Vagina (tissue), 2 donors: ENCODE data around the gene TBC1D17. TPM values are rescaled to one million over a fixed set of nuclear protein-coding genes. Genes with fewer than 3 reads are reported as not detected.

Source experiments
- DNase-seq, 2 donors: peaks; one replicate each; pipeline ENCODE4 v3.0.0-alpha.2; 2017; ENCODE audit errors: extremely low spot score in 2 of 2
- H3K27ac ChIP-seq: fragments of 200-600 bp; sonication (generic); one replicate; pipeline ENCODE4 v1.5.1; 2019
- H3K27me3 ChIP-seq: fragments of 200-600 bp; sonication (generic); one replicate; pipeline ENCODE4 v1.5.1; 2019
- H3K36me3 ChIP-seq, 2 donors: fragments of 200-600 bp; sonication (generic); one replicate each; pipeline ENCODE4 v1.5.1; 2017 to 2019
- H3K4me1 ChIP-seq: fragments of 200-600 bp; sonication (generic); one replicate; pipeline ENCODE4 v1.5.1; 2019
- H3K4me3 ChIP-seq, 2 donors: fragments of 200-600 bp; sonication (generic); 1 replicate in 1 of 2; 2 replicates in 1 of 2; pipeline ENCODE4 v1.5.1; 2016 to 2019
- H3K9me3 ChIP-seq: fragments of 200-600 bp; sonication (generic); one replicate; pipeline ENCODE4 v1.5.1; 2019
- POLR2A ChIP-seq, 2 donors: fragments of 450-650 bp; IDR thresholded peaks; one replicate each; pipeline ENCODE4 v1.6.1; 2017; ENCODE audit warnings: antibody characterized with exemption in 2 of 2, mild to moderate bottlenecking in 2 of 2, moderate library complexity in 2 of 2
- POLR2AphosphoS5 ChIP-seq, 2 donors: sonication (generic); formaldehyde crosslinking; IDR thresholded peaks; one replicate each; pipeline ENCODE4 v1.9.0; 2017; ENCODE audit warnings: antibody characterized with exemption in 2 of 2, mild to moderate bottlenecking in 2 of 2, low read depth in 1 of 2; ENCODE audit not compliant: insufficient read depth in 1 of 2
- intact Hi-C: fragments of 100-400 bp; cut with DNase I; formaldehyde crosslinking; loops from one replicate; pipeline ENCODE4 v1.15.1; 2023
- total RNA-seq: library from RNA; depleted of rRNA; stranded (reverse); fragments of >200 nt; gene quantifications from one replicate; pipeline ENCODE4 v1.2.3, GENCODE V29; 2016
- TF ChIP-seq, protein P1 (sequence below), 3 experiments: fragments of 450-650 bp in 2 of 3; fragments of 200-600 bp in 1 of 3; sonication (generic) in 1 of 3; IDR thresholded peaks; one replicate each; pipeline ENCODE4 v1.5.1; 2017 to 2019; ENCODE audit warnings: antibody characterized with exemption in 3 of 3, mild to moderate bottlenecking in 2 of 3, moderate library complexity in 2 of 3

TBC1D17 gene
- total RNA-seq, 1 donor from 2014 or later, result 34.9 TPM

DNA sequence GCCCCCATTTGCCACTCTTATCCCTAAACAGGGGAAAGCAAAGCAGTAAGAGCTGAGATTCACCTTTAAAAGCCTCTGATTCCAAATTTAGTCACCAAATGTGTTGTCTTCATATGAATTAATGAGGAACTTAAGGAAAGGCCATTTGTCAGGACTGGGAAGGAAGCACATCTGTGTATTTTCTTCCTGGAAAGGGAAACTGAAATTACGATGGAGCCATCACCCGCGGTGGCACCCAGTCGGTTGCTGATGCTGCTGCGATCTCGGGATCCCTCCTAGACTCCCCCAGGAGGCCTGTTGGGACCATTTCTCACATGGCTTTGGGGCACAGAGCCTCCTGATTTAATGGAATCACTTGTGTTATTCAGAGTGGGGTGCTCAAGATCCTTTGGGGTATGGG is 26.6 kb downstream of the TBC1D17 start:
- Histone ChIP-seq H3K4me3 (no peak overlapping the region), H3K9me3 (no peaks in the 10 kb centered on the region), H3K27ac (no peak overlapping the region), H3K36me3 (peaks cover 0 to 14% of the 10 kb centered on the region in 2 donors), H3K27me3 (no peaks in the 10 kb centered on the region), H3K4me1 (no peaks in the 10 kb centered on the region)
- TF ChIP-seq POLR2AphosphoS5 (IDR thresholded peaks at IDR 0.05; ENCODE audit: insufficient read depth in 1 of 2, low read depth in 1 of 2) (no peak), POLR2A (IDR thresholded peaks at IDR 0.05) (no peak)
- TF ChIP-seq, protein P1, sequence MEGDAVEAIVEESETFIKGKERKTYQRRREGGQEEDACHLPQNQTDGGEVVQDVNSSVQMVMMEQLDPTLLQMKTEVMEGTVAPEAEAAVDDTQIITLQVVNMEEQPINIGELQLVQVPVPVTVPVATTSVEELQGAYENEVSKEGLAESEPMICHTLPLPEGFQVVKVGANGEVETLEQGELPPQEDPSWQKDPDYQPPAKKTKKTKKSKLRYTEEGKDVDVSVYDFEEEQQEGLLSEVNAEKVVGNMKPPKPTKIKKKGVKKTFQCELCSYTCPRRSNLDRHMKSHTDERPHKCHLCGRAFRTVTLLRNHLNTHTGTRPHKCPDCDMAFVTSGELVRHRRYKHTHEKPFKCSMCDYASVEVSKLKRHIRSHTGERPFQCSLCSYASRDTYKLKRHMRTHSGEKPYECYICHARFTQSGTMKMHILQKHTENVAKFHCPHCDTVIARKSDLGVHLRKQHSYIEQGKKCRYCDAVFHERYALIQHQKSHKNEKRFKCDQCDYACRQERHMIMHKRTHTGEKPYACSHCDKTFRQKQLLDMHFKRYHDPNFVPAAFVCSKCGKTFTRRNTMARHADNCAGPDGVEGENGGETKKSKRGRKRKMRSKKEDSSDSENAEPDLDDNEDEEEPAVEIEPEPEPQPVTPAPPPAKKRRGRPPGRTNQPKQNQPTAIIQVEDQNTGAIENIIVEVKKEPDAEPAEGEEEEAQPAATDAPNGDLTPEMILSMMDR (IDR thresholded peaks at IDR 0.05), result no peak
- intact Hi-C loops, result no loop called here
- no peak for DNase-seq

DNA sequence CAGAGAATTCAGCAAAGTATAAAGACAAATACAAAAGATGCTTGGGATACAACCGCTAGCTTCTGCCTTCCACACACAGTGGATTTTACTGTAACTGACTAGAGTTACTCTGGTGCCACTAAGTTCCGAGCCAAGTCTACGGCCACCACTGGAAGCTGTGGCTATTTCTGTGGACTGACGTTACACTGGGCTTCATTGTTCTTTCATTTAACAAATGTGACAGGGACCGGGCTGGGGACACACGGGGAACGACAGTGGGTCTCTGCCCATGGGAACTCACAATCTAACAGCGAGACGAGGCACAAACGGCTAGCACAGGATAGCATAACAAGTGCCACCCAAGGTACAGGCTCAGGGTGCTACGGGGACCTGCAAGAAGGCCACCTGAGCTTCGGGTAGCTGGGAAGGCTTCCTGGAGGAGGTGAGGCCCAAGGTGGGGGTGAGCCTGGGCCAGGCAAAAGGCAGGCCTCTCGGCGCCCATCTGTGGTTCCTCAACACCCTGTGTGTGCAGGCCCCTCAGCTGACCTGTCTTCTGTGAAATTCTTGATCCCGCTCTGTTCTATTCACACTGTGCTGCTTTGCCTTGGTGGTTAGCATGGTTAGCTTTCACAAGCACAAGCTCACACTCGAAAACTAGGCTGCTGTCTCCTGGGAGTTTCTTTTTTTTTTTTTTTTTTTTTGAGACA is 29.5 kb downstream of the TBC1D17 start:
- intact Hi-C loops, result no loop called here

DNA sequence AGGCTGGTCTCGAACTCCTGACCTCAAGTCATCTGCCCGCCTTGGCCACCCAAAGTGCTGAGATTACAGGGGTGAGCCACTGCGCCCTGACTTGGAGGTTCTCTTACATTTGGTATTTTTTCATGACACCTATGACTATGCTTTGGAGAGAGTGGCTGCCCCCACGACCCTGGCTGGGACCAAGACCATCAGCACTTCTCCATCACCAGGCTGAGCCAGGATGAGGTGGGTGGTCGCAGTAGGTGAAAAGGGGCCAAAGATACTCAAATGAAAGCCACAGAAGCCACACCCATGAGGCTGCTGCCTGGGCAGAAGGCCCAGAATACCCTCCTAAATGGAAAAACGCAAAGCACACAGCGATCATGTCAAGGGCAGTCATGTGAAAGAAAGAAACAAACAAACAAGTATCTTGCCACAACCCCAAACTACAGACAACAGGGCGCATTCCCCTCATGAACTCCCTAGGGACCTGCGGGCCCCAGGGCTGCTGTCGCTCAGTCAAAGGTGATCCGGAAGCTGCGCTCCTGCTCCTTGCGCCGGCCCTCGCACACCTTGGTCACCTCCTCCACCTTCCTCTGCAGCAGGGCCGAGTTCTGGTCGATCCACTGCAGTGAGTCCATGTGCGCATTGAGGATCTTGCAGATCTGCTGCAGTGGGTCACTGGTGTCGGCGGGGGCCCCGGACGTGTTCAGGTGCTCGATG is 30.4 kb downstream of the TBC1D17 start:
- Histone ChIP-seq H3K36me3 (peaks cover 0 to 18% of the 10 kb centered on the region in 2 donors), H3K27ac (no peak overlapping the region), H3K4me3 (no peak overlapping the region), H3K27me3 (no peaks in the 10 kb centered on the region), H3K9me3 (no peaks in the 10 kb centered on the region), H3K4me1 (no peaks in the 10 kb centered on the region)
- intact Hi-C loops, result no loop called here
- TF ChIP-seq, protein P1 (IDR thresholded peaks at IDR 0.05), result no peak
- TF ChIP-seq POLR2A (IDR thresholded peaks at IDR 0.05), result no peak
- no peak for TF ChIP-seq POLR2AphosphoS5 (IDR thresholded peaks at IDR 0.05; ENCODE audit: insufficient read depth in 1 of 2, low read depth in 1 of 2)
- DNase-seq, result no peak

More for the DNA sequence above, 29.5 kb downstream of the TBC1D17 start:
- Histone ChIP-seq H3K27me3 (no peaks in the 10 kb centered on the region), H3K4me1 (no peaks in the 10 kb centered on the region), H3K27ac (no peak overlapping the region), H3K9me3 (no peaks in the 10 kb centered on the region), H3K36me3 (peaks cover 0 to 18% of the 10 kb centered on the region in 2 donors), H3K4me3 (no peak overlapping the region)
- DNase-seq, result no peak
- TF ChIP-seq POLR2AphosphoS5 (IDR thresholded peaks at IDR 0.05; ENCODE audit: insufficient read depth in 1 of 2, low read depth in 1 of 2), result no peak
- TF ChIP-seq, protein P1 (IDR thresholded peaks at IDR 0.05), result no peak
- TF ChIP-seq POLR2A (IDR thresholded peaks at IDR 0.05), result no peak

DNA sequence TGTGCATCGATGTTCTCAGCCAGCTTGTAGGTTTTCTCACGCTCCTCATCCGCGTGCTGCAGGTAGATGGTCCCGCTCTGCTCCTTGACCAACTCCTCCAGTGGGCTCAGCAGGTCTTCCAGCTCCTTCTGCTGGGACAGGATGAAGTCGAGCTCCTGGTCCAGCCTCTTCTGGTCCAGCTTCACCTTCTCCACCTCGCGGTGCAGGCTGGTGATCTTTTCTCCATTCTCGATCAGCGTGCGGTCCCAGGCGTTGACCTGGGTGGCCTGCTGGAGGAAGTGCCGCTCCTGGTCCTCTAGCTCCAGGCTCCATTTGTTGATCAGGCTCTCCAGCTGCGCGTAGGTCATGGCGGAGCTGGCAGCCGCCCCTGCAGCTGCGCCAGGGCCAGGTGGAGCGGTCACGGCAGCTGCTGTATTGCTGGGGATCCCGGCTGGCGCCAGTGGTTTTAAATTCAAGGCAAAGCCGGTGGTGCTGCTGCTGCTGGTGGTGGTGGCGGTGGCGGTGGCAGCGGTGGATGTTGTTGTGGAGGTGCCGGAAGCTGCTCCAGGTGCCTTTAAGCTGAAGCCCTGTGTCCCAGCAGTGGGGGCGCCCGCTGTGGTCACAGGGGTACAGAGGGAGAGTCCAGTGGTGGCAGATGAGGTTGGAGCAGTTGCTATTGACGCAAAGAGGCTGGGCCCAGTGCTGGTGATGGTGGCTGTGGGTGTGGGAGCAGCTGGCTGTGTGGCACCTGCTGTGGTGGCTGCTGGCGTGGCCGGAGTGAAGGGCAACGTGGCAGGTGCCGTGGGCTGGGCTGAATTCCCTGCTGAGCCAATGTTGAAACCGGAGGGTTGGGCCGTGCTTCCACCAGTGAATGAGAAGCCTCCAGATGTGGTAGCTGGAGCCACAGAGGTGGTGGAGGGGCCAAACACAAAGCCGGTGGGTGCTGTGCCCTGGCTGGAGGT is 31.2 kb downstream of the TBC1D17 start:
- Histone ChIP-seq H3K9me3 (no peaks in the 10 kb centered on the region), H3K27me3 (no peaks in the 10 kb centered on the region), H3K27ac (no peak overlapping the region), H3K4me3 (no peak overlapping the region), H3K4me1 (no peaks in the 10 kb centered on the region), H3K36me3 (peaks cover 0 to 18% of the 10 kb centered on the region in 2 donors)
- TF ChIP-seq POLR2A (IDR thresholded peaks at IDR 0.05) (no peak), POLR2AphosphoS5 (IDR thresholded peaks at IDR 0.05; ENCODE audit: insufficient read depth in 1 of 2, low read depth in 1 of 2) (no peak)
- TF ChIP-seq, protein P1 (IDR thresholded peaks at IDR 0.05), result no peak
- no peak for DNase-seq
- intact Hi-C loops, result no loop called here
